ENCODE results near the gene RYR3.

DNA sequence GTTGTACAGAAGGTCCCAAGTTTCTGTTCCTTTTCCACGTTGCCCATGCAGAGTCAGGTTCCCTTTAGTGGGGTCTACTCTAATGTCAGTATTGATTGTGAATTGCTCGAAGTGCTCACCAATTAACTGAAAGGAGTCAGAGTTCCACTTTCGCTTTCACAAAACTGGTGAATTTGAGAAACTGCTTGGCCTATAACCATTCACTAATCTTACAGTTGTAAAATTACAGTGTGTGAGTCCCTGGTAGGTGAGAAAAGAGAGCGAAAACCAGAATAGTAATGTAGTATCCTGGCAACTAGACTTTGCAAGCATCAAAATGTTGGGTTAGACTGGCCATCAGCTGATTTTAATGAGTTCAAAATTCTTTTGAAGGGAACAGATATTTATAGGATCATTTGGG is 420.0 kb downstream of the RYR3 start:
- TF ChIP-seq, protein P1, sequence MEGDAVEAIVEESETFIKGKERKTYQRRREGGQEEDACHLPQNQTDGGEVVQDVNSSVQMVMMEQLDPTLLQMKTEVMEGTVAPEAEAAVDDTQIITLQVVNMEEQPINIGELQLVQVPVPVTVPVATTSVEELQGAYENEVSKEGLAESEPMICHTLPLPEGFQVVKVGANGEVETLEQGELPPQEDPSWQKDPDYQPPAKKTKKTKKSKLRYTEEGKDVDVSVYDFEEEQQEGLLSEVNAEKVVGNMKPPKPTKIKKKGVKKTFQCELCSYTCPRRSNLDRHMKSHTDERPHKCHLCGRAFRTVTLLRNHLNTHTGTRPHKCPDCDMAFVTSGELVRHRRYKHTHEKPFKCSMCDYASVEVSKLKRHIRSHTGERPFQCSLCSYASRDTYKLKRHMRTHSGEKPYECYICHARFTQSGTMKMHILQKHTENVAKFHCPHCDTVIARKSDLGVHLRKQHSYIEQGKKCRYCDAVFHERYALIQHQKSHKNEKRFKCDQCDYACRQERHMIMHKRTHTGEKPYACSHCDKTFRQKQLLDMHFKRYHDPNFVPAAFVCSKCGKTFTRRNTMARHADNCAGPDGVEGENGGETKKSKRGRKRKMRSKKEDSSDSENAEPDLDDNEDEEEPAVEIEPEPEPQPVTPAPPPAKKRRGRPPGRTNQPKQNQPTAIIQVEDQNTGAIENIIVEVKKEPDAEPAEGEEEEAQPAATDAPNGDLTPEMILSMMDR (IDR thresholded peaks at IDR 0.05), result no peak
- TF ChIP-seq EP300 (IDR thresholded peaks at IDR 0.05) (no peak), POLR2A (IDR thresholded peaks at IDR 0.05; ENCODE audit: low read depth) (no peak), POLR2AphosphoS5 (IDR thresholded peaks at IDR 0.05) (no peak)

Measured in esophagus muscularis mucosa (tissue), 4 donors.